SK-N-SH treated with all-trans-retinoic acid at 6 μM for 48 hours (cell line): ENCODE results near the gene KCMF1.

ENCODE experiments used
- ATAC-seq: fragments of 200-7000 bp; cut with Tn5 transposase; 3 replicates; pipeline ENCODE4 v1.9.1; 2020; ENCODE audit warnings: mild to moderate bottlenecking, moderate library complexity
- ARNTL ChIP-seq: fragments of 450-650 bp; formaldehyde crosslinking; IDR thresholded peaks from 2 replicates; pipeline ENCODE4 v1.5.0; 2020; ENCODE audit warnings: low read depth, mild to moderate bottlenecking, moderate library complexity, borderline replicate concordance
- BACH2 ChIP-seq: fragments of 250-450 bp; sonication (Bioruptor Pico); IDR thresholded peaks from 2 replicates; pipeline ENCODE4 v1.9.0; 2021; ENCODE audit warnings: mild to moderate bottlenecking, borderline replicate concordance
- CSDC2 ChIP-seq: fragments of 250-450 bp; sonication (Bioruptor Pico); IDR thresholded peaks from 2 replicates; pipeline ENCODE4 v1.5.0; 2020; ENCODE audit warnings: mild to moderate bottlenecking, moderate library complexity
- ESRRG ChIP-seq: fragments of 250-450 bp; sonication (Bioruptor Pico); IDR thresholded peaks from 2 replicates; pipeline ENCODE4 v1.6.1; 2021; ENCODE audit warnings: mild to moderate bottlenecking
- ISL1 ChIP-seq: fragments of 250-450 bp; sonication (Bioruptor Pico); IDR thresholded peaks from 2 replicates; pipeline ENCODE4 v2.1.2; 2022; ENCODE audit warnings: mild to moderate bottlenecking, moderate library complexity
- OSR1 ChIP-seq: fragments of 250-450 bp; sonication (Bioruptor Pico); IDR thresholded peaks from 2 replicates; pipeline ENCODE4 v1.8.0; 2022; ENCODE audit warnings: moderate library complexity, mild to moderate bottlenecking, inconsistent platforms
- PATZ1 ChIP-seq: fragments of 250-450 bp; sonication (Bioruptor Pico); IDR thresholded peaks from 2 replicates; pipeline ENCODE4 v1.8.0; 2020; ENCODE audit warnings: mild to moderate bottlenecking, moderate library complexity, borderline replicate concordance
- PPARA ChIP-seq: fragments of 250-450 bp; sonication (Bioruptor Pico); IDR thresholded peaks from 2 replicates; pipeline ENCODE4 v1.5.0; 2020; ENCODE audit warnings: mild to moderate bottlenecking, borderline replicate concordance
- RARB ChIP-seq: fragments of 250-450 bp; sonication (Bioruptor Pico); IDR thresholded peaks from 2 replicates; pipeline ENCODE4 v1.8.0; 2021; ENCODE audit warnings: mild to moderate bottlenecking, moderate library complexity
- SNAI2 ChIP-seq: fragments of 250-450 bp; sonication (Bioruptor Pico); IDR thresholded peaks from 2 replicates; pipeline ENCODE4 v1.5.0; 2020; ENCODE audit warnings: mild to moderate bottlenecking, moderate library complexity
- TCF4 ChIP-seq: fragments of 250-450 bp; sonication (Bioruptor Pico); IDR thresholded peaks from 2 replicates; pipeline ENCODE4 v1.8.0; 2021; ENCODE audit warnings: mild to moderate bottlenecking, moderate library complexity, borderline replicate concordance
- TOX ChIP-seq: fragments of 250-450 bp; sonication (Bioruptor Pico); IDR thresholded peaks from 2 replicates; pipeline ENCODE4 v1.8.0; 2021; ENCODE audit warnings: mild to moderate bottlenecking, moderate library complexity, borderline replicate concordance
- TSHZ2 ChIP-seq: fragments of 250-450 bp; sonication (Bioruptor Pico); IDR thresholded peaks from 2 replicates; pipeline ENCODE4 v1.5.0; 2020; ENCODE audit warnings: mild to moderate bottlenecking, moderate library complexity
- ZC3H10 ChIP-seq: fragments of 250-450 bp; sonication (Bioruptor Pico); IDR thresholded peaks from 2 replicates; pipeline ENCODE4 v1.5.1; 2021; ENCODE audit warnings: mild to moderate bottlenecking, moderate library complexity
- ZFP3 ChIP-seq: fragments of 250-450 bp; sonication (Bioruptor Pico); IDR thresholded peaks from 2 replicates; pipeline ENCODE4 v1.5.0; 2020; ENCODE audit warnings: mild to moderate bottlenecking, moderate library complexity
- ZFP30 ChIP-seq: fragments of 450-650 bp; formaldehyde crosslinking; IDR thresholded peaks from 2 replicates; pipeline ENCODE4 v1.5.0; 2022; ENCODE audit warnings: mild to moderate bottlenecking, moderate library complexity
- ZNF565 ChIP-seq: fragments of 450-650 bp; formaldehyde crosslinking; conservative IDR thresholded peaks from 2 replicates; pipeline ENCODE4 v1.5.0; 2020; ENCODE audit warnings: low read depth, mild to moderate bottlenecking, moderate library complexity
- ZNF70 ChIP-seq: fragments of 450-650 bp; formaldehyde crosslinking; IDR thresholded peaks from 2 replicates; pipeline ENCODE4 v1.5.0; 2020; ENCODE audit warnings: mild to moderate bottlenecking, moderate library complexity
- ZNF8 ChIP-seq: fragments of 450-650 bp; formaldehyde crosslinking; IDR thresholded peaks from 2 replicates; pipeline ENCODE4 v1.5.0; 2020; ENCODE audit warnings: mild to moderate bottlenecking, moderate library complexity
- TF ChIP-seq, protein P1 (sequence below): fragments of 250-450 bp; sonication (Bioruptor Pico); IDR thresholded peaks from 2 replicates; pipeline ENCODE4 v1.8.0; 2021; ENCODE audit warnings: low read depth, mild to moderate bottlenecking, moderate library complexity, borderline replicate concordance
- TF ChIP-seq, protein P2 (sequence below): fragments of 250-450 bp; sonication (Bioruptor Pico); IDR thresholded peaks from 2 replicates; pipeline ENCODE4 v1.5.1; 2021; ENCODE audit warnings: mild to moderate bottlenecking, moderate library complexity
- TF ChIP-seq, protein P3 (sequence below): fragments of 250-450 bp; sonication (Bioruptor Pico); IDR thresholded peaks from 2 replicates; pipeline ENCODE4 v1.5.1; 2020; ENCODE audit warnings: low read depth, mild to moderate bottlenecking, moderate library complexity

KCMF1 gene

GRCh38 chr2:85089585-85089984 lies 118.6 kb downstream of the KCMF1 start:
- no peak for TF ChIP-seq TSHZ2 (CRISPR knock-in tag)
- TF ChIP-seq ZNF565 (CRISPR knock-in tag): no peak
- TF ChIP-seq, protein P1, sequence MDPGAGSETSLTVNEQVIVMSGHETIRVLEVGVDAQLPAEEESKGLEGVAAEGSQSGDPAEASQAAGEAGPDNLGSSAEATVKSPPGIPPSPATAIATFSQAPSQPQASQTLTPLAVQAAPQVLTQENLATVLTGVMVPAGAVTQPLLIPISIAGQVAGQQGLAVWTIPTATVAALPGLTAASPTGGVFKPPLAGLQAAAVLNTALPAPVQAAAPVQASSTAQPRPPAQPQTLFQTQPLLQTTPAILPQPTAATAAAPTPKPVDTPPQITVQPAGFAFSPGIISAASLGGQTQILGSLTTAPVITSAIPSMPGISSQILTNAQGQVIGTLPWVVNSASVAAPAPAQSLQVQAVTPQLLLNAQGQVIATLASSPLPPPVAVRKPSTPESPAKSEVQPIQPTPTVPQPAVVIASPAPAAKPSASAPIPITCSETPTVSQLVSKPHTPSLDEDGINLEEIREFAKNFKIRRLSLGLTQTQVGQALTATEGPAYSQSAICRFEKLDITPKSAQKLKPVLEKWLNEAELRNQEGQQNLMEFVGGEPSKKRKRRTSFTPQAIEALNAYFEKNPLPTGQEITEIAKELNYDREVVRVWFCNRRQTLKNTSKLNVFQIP (CRISPR knock-in tag): no peak
- TF ChIP-seq ZFP3 (CRISPR knock-in tag): no peak
- no peak for TF ChIP-seq OSR1 (CRISPR knock-in tag)
- TF ChIP-seq ZC3H10: no peak
- TF ChIP-seq, protein P2, sequence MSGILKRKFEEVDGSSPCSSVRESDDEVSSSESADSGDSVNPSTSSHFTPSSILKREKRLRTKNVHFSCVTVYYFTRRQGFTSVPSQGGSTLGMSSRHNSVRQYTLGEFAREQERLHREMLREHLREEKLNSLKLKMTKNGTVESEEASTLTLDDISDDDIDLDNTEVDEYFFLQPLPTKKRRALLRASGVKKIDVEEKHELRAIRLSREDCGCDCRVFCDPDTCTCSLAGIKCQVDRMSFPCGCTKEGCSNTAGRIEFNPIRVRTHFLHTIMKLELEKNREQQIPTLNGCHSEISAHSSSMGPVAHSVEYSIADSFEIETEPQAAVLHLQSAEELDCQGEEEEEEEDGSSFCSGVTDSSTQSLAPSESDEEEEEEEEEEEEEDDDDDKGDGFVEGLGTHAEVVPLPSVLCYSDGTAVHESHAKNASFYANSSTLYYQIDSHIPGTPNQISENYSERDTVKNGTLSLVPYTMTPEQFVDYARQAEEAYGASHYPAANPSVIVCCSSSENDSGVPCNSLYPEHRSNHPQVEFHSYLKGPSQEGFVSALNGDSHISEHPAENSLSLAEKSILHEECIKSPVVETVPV: no peak
- no peak for TF ChIP-seq ZFP30 (CRISPR knock-in tag)
- TF ChIP-seq ESRRG (CRISPR knock-in tag): no peak
- TF ChIP-seq TCF4 (CRISPR knock-in tag): no peak
- no peak for TF ChIP-seq RARB (CRISPR knock-in tag)
- TF ChIP-seq ZNF8 (CRISPR knock-in tag): no peak
- TF ChIP-seq TOX (CRISPR knock-in tag): no peak
- TF ChIP-seq ISL1: no peak
- no peak for TF ChIP-seq CSDC2 (CRISPR knock-in tag)
- TF ChIP-seq PPARA (CRISPR knock-in tag): no peak
- no peak for TF ChIP-seq ZNF70 (CRISPR knock-in tag)
- TF ChIP-seq PATZ1: no peak
- no peak for TF ChIP-seq ARNTL (CRISPR knock-in tag)
- ATAC-seq: no peak

DNA sequence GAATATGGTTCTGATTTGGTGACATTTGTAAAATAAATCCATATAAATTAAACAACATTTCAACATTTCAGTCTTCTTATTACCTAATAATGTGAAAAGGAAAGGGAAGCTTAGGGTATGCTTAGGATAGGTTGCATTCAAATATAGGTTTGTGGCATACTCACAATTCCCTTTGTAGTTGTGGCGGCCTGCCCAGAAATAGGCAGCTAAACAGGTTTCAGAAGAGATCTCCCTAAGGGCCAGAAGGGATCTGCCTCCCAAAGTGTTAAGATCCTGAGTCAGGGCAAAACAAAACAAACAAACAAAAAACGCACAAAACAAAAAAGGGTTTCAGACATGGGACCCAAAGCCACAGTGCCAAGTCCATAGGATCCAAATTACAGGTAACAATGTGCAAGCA lies 120.9 kb downstream of the KCMF1 start:
- ATAC-seq: no peak
- TF ChIP-seq, protein P3, sequence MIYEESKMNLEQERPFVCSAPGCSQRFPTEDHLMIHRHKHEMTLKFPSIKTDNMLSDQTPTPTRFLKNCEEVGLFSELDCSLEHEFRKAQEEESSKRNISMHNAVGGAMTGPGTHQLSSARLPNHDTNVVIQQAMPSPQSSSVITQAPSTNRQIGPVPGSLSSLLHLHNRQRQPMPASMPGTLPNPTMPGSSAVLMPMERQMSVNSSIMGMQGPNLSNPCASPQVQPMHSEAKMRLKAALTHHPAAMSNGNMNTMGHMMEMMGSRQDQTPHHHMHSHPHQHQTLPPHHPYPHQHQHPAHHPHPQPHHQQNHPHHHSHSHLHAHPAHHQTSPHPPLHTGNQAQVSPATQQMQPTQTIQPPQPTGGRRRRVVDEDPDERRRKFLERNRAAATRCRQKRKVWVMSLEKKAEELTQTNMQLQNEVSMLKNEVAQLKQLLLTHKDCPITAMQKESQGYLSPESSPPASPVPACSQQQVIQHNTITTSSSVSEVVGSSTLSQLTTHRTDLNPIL (CRISPR knock-in tag): no peak
- TF ChIP-seq, protein P1 (CRISPR knock-in tag): no peak
- TF ChIP-seq PPARA (CRISPR knock-in tag) (no peak), TOX (CRISPR knock-in tag) (no peak), ZFP30 (CRISPR knock-in tag) (no peak), SNAI2 (CRISPR knock-in tag) (no peak), ZNF565 (CRISPR knock-in tag) (no peak), PATZ1 (no peak), BACH2 (CRISPR knock-in tag) (no peak), ARNTL (CRISPR knock-in tag) (no peak), TCF4 (CRISPR knock-in tag) (no peak), TSHZ2 (CRISPR knock-in tag) (no peak)
- TF ChIP-seq, protein P2: no peak
